HepG2 (cell line): ENCODE data around the gene BAZ2A. TPM values are rescaled to one million over a fixed set of nuclear protein-coding genes. Genes with fewer than 3 reads are reported as not detected.

ENCODE experiments used
- GABPA ChIP-seq, 2 experiments: IDR thresholded peaks; 2 replicates each; pipeline ENCODE4 v1.6.1; 2011 to 2016; ENCODE audit warnings: low read depth in 2 of 2, low read length in 1 of 2, missing biosample characterization in 1 of 2, missing genetic modification characterization in 1 of 2
- HDAC1 ChIP-seq: sonication (generic); formaldehyde crosslinking; IDR thresholded peaks from 2 replicates; pipeline ENCODE4 v1.5.1; 2020; ENCODE audit warnings: mild to moderate bottlenecking, missing genetic modification reagents
- KDM3A ChIP-seq: IDR thresholded peaks from 2 replicates; pipeline ENCODE4 v1.6.1; 2018; ENCODE audit warnings: low read depth, missing compliant biosample characterization
- polyA plus RNA-seq, 8 experiments: library from polyadenylated mRNA; depleted of rRNA in 3 of 8; stranded (reverse) in 7 of 8; unstranded in 1 of 8; fragments of >200 nt; fragmentation: Illumina TruSeq in 4 of 8; extraction: Trizol in 4 of 8; gene quantifications; 2 replicates each; pipeline versions ENCODE4 v1.2.1 to v1.2.3, GENCODE V29; 2011 to 2016; ENCODE audit warnings: low read depth in 4 of 8, missing spikeins in 1 of 8, mixed read lengths in 1 of 8; ENCODE audit not compliant: insufficient read depth in 1 of 8
- total RNA-seq, 5 experiments: library from RNA; depleted of rRNA; stranded (reverse); fragments of >200 nt; fragmentation: Illumina TruSeq; extraction: Trizol; gene quantifications; 2 replicates each; pipeline ENCODE4 v1.2.3, GENCODE V29; 2016; ENCODE audit warnings: low read depth in 1 of 5
- TF ChIP-seq, protein P1 (sequence below): sonication (generic); formaldehyde crosslinking; IDR thresholded peaks from 2 replicates; pipeline ENCODE4 v1.4.0; 2020; ENCODE audit warnings: missing genetic modification reagents, borderline replicate concordance
- TF ChIP-seq, protein P2 (sequence below): sonication (generic); formaldehyde crosslinking; IDR thresholded peaks from 2 replicates; pipeline ENCODE4 v1.4.0; 2020; ENCODE audit warnings: missing genetic modification reagents
- TF ChIP-seq, protein P3 (sequence below): sonication (generic); formaldehyde crosslinking; IDR thresholded peaks from 2 replicates; pipeline ENCODE4 v1.4.0; 2020; ENCODE audit warnings: mild to moderate bottlenecking, missing genetic modification reagents

The BAZ2A gene
- total and polyA plus RNA-seq, 2 of the 13 experiments (the other 11 are each of a cell fraction or from before 2014, with no cell fraction given), result 21.8 to 73.5 TPM

DNA sequence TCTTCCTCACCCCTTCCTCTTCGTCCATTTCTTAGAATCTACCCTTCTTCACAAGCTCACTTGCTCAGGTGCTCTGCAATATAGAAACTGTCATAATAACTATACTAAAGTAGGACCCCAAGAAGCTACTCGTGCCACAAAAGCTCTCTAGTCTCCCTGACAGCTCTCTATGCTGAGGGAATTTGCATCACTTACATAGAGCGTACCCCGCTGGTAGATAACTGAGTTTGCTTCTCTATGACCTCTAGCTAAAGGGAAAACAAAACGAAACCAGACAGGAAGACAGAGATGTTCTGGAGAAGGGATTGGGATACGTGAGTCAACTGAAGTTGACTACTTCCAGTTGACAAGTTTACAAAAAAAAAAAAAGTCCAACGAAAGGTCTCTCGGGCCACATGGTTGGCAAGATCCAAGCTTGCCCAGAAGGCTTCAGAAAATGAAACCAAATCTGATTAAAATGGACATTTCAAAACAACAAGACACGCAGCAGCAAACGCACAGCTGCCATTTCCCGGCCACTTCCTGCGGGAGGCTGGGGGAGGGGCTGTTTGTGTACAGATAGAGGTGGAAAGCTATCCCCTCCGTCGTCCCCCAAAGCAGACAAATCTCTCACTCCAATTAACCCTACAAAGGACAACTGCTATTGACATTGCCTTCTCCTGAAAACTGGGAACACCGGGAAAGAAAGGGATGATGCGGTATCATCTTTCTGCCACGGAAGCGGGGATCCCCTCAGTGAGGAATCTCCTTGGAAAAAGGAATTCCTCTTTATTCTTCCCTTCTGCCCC lies 1.3 kb downstream of the BAZ2A start (continued):
- 0 out of 2 replicates have a peak, but pooled peaks have one; percentile 8 for TF ChIP-seq GABPA (IDR thresholded peaks at IDR 0.05; ENCODE audit: low read depth, low read length)
- peak; percentile 69; the same call in 1 of the 2 replicates for TF ChIP-seq GABPA (CRISPR knock-in tag; IDR thresholded peaks at IDR 0.05; ENCODE audit: low read depth)
- TF ChIP-seq, protein P1, sequence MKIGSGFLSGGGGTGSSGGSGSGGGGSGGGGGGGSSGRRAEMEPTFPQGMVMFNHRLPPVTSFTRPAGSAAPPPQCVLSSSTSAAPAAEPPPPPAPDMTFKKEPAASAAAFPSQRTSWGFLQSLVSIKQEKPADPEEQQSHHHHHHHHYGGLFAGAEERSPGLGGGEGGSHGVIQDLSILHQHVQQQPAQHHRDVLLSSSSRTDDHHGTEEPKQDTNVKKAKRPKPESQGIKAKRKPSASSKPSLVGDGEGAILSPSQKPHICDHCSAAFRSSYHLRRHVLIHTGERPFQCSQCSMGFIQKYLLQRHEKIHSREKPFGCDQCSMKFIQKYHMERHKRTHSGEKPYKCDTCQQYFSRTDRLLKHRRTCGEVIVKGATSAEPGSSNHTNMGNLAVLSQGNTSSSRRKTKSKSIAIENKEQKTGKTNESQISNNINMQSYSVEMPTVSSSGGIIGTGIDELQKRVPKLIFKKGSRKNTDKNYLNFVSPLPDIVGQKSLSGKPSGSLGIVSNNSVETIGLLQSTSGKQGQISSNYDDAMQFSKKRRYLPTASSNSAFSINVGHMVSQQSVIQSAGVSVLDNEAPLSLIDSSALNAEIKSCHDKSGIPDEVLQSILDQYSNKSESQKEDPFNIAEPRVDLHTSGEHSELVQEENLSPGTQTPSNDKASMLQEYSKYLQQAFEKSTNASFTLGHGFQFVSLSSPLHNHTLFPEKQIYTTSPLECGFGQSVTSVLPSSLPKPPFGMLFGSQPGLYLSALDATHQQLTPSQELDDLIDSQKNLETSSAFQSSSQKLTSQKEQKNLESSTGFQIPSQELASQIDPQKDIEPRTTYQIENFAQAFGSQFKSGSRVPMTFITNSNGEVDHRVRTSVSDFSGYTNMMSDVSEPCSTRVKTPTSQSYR (CRISPR knock-in tag), result peak; percentile 94
- TF ChIP-seq, protein P2, sequence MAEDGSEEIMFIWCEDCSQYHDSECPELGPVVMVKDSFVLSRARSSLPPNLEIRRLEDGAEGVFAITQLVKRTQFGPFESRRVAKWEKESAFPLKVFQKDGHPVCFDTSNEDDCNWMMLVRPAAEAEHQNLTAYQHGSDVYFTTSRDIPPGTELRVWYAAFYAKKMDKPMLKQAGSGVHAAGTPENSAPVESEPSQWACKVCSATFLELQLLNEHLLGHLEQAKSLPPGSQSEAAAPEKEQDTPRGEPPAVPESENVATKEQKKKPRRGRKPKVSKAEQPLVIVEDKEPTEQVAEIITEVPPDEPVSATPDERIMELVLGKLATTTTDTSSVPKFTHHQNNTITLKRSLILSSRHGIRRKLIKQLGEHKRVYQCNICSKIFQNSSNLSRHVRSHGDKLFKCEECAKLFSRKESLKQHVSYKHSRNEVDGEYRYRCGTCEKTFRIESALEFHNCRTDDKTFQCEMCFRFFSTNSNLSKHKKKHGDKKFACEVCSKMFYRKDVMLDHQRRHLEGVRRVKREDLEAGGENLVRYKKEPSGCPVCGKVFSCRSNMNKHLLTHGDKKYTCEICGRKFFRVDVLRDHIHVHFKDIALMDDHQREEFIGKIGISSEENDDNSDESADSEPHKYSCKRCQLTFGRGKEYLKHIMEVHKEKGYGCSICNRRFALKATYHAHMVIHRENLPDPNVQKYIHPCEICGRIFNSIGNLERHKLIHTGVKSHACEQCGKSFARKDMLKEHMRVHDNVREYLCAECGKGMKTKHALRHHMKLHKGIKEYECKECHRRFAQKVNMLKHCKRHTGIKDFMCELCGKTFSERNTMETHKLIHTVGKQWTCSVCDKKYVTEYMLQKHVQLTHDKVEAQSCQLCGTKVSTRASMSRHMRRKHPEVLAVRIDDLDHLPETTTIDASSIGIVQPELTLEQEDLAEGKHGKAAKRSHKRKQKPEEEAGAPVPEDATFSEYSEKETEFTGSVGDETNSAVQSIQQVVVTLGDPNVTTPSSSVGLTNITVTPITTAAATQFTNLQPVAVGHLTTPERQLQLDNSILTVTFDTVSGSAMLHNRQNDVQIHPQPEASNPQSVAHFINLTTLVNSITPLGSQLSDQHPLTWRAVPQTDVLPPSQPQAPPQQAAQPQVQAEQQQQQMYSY, result no peak
- TF ChIP-seq HDAC1 (CRISPR knock-in tag), result peak; percentile 48; the same call in 1 of the 2 replicates
- TF ChIP-seq KDM3A (CRISPR knock-in tag), result no peak
- TF ChIP-seq, protein P3, sequence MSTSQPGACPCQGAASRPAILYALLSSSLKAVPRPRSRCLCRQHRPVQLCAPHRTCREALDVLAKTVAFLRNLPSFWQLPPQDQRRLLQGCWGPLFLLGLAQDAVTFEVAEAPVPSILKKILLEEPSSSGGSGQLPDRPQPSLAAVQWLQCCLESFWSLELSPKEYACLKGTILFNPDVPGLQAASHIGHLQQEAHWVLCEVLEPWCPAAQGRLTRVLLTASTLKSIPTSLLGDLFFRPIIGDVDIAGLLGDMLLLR (CRISPR knock-in tag), result no peak
